Right lobe of liver (tissue), 6 donors: ENCODE measurements around the gene CYP4B1. TPM values are rescaled to one million over a fixed set of nuclear protein-coding genes. Genes with fewer than 3 reads are reported as not detected.
"Not testable (repeated sequence)": the region's sequence is repeated elsewhere in the genome, so short reads cannot be mapped to it uniquely, and the experiment has no call there.

Experiments used
- ATAC-seq, 4 donors: fragments of 200-7000 bp; cut with Tn5 transposase; one replicate each; pipeline ENCODE4 v1.9.1; 2020; ENCODE audit warnings: mild to moderate bottlenecking in 4 of 4, moderate library complexity in 4 of 4
- DNase-seq, 3 donors: peaks; one replicate each; pipeline ENCODE4 v3.0.0-alpha.2; 2020
- H3K27ac ChIP-seq, 3 donors: fragments of 200-600 bp; one replicate each; pipeline ENCODE4 v1.8.0; 2022
- H3K27me3 ChIP-seq, 2 donors: fragments of 200-600 bp; one replicate each; pipeline ENCODE4 v1.8.0; 2022
- H3K36me3 ChIP-seq, 4 donors: fragments of 200-600 bp; sonication (generic) in 1 of 4; one replicate each; pipeline versions ENCODE4 v1.5.1 to v1.8.0; 2017 to 2022; ENCODE audit warnings: control low read depth in 1 of 4
- H3K4me1 ChIP-seq, 4 donors: fragments of 200-600 bp; sonication (generic) in 1 of 4; one replicate each; pipeline versions ENCODE4 v1.5.1 to v1.8.0; 2017 to 2022; ENCODE audit warnings: control low read depth in 1 of 4
- H3K4me3 ChIP-seq, 3 donors: fragments of 200-600 bp; one replicate each; pipeline ENCODE4 v1.8.0; 2022
- H3K9me3 ChIP-seq, 4 donors: fragments of 200-600 bp; sonication (generic) in 1 of 4; one replicate each; pipeline versions ENCODE4 v1.5.1 to v1.8.0; 2017 to 2022; ENCODE audit warnings: control low read depth in 1 of 4
- CTCF ChIP-seq, 4 donors: fragments of 200-600 bp in 3 of 4; fragments of 450-650 bp in 1 of 4; IDR thresholded peaks; one replicate each; pipeline versions ENCODE4 v1.5.1 to v1.8.0; 2016 to 2022; ENCODE audit warnings: antibody characterized with exemption in 4 of 4, mild to moderate bottlenecking in 2 of 4
- POLR2A ChIP-seq: fragments of 450-650 bp; IDR thresholded peaks from one replicate; pipeline ENCODE4 v1.6.1; 2017; ENCODE audit warnings: antibody characterized with exemption, mild to moderate bottlenecking
- WGBS: methylation state at CpG from one replicate; pipeline ENCODE4 v1.1.6; 2018; ENCODE audit warnings: low coverage, low lambda C conversion rate; ENCODE audit not compliant: insufficient coverage; ENCODE audit errors: missing lambda C conversion rate; 5-methylcytosine and 5-hydroxymethylcytosine counted together
- intact Hi-C, 2 donors: fragments of 100-400 bp; cut with DNase I; formaldehyde crosslinking; loops; one replicate each; pipeline versions ENCODE4 v1.11.2 to v1.14.1; 2022
- long read RNA-seq: library from polyadenylated mRNA; unstranded; transcript quantifications from one replicate; pipeline ENCODE4 v2.0.0, GENCODE V29; 2019
- total RNA-seq, 6 experiments: library from RNA; depleted of rRNA in 2 of 6; stranded (reverse); fragments of >200 nt in 2 of 6; fragmentation: NEBNext Ultra II Directional in 3 of 6; extraction: Animal tissue kit (Norgen Biotek cat#: 25700) in 3 of 6; gene quantifications; one replicate each; pipeline versions ENCODE4 v1.1.0 to v1.2.4, GENCODE V29; 2016 to 2023
- donor health status: DM: no; HTN: yes; CAD: no.
- donor health status: DM: no; HTN: no; CAD: no.
- donor health status: DM: no; HTN: no; CAD: no.
- donor health status: DM: no; HTN: yes; CAD: no.
- donor health status: DM: no; HTN: yes; CAD: no.

Gene CYP4B1
- under 1 TPM in 1 of 6 experiments, not detected in 5; 0.62 TPM for total RNA-seq
- long read RNA-seq = 0 reads

GRCh38 chr1:46798810-46799209 lies at the start of gene CYP4B1:
Gene CYP4B1, plus strand, starts transcription at chr1:46799046. Its CDS starts 36 bp downstream, at chr1:46799082.
- intact Hi-C loops = no loop called here
- Histone ChIP-seq H3K27ac (no peak within 1 kb of the TSS), H3K9me3 (no peaks in the 10 kb centered on the region), H3K4me3 (no peak within 1 kb of the TSS), H3K4me1 (no peaks in the 10 kb centered on the region), H3K27me3 (no peaks in the 10 kb centered on the region), H3K36me3 (no peaks in the 10 kb centered on the region)
- ATAC-seq (peak in 1 of 4 donors; percentile 38), DNase-seq (no peak)
- 38% methylated on average over 4 of the region's 4 CpGs for WGBS
- TF ChIP-seq CTCF (IDR thresholded peaks at IDR 0.05) = no peak
- no peak for TF ChIP-seq POLR2A

GRCh38 chr1:46749404-46749803 lies 49.4 kb upstream of the CYP4B1 start:
- Histone ChIP-seq H3K4me1 (no peaks in the 10 kb centered on the region), H3K27me3 (no peaks in the 10 kb centered on the region), H3K27ac (no peak overlapping the region), H3K36me3 (no peaks in the 10 kb centered on the region), H3K9me3 (no peaks in the 10 kb centered on the region), H3K4me3 (no peak overlapping the region)
- 79% methylated on average over 1 of the region's 1 CpG for WGBS
- intact Hi-C loops = no loop called here
- ATAC-seq = no peak
- no peak for DNase-seq
- TF ChIP-seq CTCF (IDR thresholded peaks at IDR 0.05) = no peak
- no peak for TF ChIP-seq POLR2A

- Histone ChIP-seq H3K4me1 (no peaks in the 10 kb centered on the region), H3K4me3 (no peak overlapping the region), H3K27ac (no peak overlapping the region), H3K36me3 (no peaks in the 10 kb centered on the region), H3K27me3 (no peaks in the 10 kb centered on the region), H3K9me3 (no peaks in the 10 kb centered on the region)
- intact Hi-C loops = no loop called here
- TF ChIP-seq CTCF (IDR thresholded peaks at IDR 0.05) (no peak), POLR2A (no peak)
- ATAC-seq (no peak), DNase-seq (no peak)
- 27% methylated on average over 6 of the region's 7 CpGs for WGBS
These were observed 48.9 kb upstream of the CYP4B1 start for GRCh38 chr1:46749921-46750404.

GRCh38 chr1:46753985-46754384 lies 44.9 kb upstream of the CYP4B1 start:
- no peak overlapping the region for H3K27ac ChIP-seq
- no peaks in the 10 kb centered on the region for H3K27me3 ChIP-seq
- no peaks in the 10 kb centered on the region for H3K4me1 ChIP-seq
- no peak overlapping the region for H3K4me3 ChIP-seq
- DNase-seq (no peak), ATAC-seq (no peak)
- H3K9me3 ChIP-seq = no peaks in the 10 kb centered on the region
- 57% methylated on average over 1 of the region's 1 CpG for WGBS
- intact Hi-C loops = no loop called here
- TF ChIP-seq POLR2A (no peak), CTCF (IDR thresholded peaks at IDR 0.05) (no peak)
- no peaks in the 10 kb centered on the region for H3K36me3 ChIP-seq

- H3K27ac ChIP-seq, H3K9me3 ChIP-seq, H3K27me3 ChIP-seq, DNase-seq, ATAC-seq, H3K4me3 ChIP-seq, H3K36me3 ChIP-seq, H3K4me1 ChIP-seq, intact Hi-C loops: not testable (repeated sequence)
- 69% methylated on average over 4 of the region's 4 CpGs for WGBS
These were observed 44.1 kb upstream of the CYP4B1 start for GRCh38 chr1:46754707-46755106.
